Activated CD4-positive, alpha-beta T cell treated with anti-CD3 and anti-CD28 coated beads, Interleukin-2, amount 50 U/mL, for 16 hours (primary cell): ENCODE measurements around the gene PIK3R5.
A peak's percentile ranks its signal among the peaks of the same experiment; 100 is the strongest.

Source experiments
- DNase-seq: peaks from one replicate; pipeline ENCODE4 v3.0.0-alpha.2; 2020

Gene PIK3R5

GRCh38 chr17:8873801-8874715, 91.4 kb downstream of the PIK3R5 start:
- no peak for DNase-seq

GRCh38 chr17:8872705-8873435, 92.6 kb downstream of the PIK3R5 start:
- no peak for DNase-seq

GRCh38 chr17:8872036-8872704, 93.3 kb downstream of the PIK3R5 start:
- DNase-seq, result no peak

- no peak for DNase-seq
Measured at GRCh38 chr17:8871081-8871581, 94.4 kb downstream of the PIK3R5 start.

DNA sequence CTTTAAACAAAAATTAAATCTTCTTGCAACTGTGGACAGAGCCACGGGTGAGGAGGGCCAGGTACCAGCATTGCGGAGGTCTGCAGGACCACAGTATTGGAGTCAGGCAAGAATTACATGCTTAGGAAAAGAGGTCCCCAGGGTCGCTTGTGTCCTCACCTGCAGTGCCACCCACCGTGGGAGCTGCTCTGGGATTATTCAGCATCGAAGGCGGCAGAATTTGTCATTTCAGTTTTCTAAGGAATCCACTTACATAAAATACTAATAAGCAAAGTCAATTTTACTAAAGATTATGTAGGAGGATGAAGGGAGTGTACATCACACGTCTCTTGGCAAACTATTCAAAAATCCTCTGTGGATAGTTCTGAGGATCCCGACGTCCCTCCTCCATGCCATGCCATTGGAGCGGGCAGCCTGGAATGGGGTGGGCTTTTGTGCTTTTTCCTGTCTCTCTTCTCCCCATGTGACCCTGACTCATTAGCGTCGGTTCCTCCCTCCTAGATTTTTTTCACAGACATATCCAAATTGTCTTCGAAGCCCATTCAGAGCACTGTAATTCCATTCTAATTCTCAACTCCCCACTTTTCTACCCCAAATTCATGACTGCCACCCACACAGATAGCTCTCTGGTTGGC, 95.0 kb downstream of the PIK3R5 start:
- no peak for DNase-seq

DNA sequence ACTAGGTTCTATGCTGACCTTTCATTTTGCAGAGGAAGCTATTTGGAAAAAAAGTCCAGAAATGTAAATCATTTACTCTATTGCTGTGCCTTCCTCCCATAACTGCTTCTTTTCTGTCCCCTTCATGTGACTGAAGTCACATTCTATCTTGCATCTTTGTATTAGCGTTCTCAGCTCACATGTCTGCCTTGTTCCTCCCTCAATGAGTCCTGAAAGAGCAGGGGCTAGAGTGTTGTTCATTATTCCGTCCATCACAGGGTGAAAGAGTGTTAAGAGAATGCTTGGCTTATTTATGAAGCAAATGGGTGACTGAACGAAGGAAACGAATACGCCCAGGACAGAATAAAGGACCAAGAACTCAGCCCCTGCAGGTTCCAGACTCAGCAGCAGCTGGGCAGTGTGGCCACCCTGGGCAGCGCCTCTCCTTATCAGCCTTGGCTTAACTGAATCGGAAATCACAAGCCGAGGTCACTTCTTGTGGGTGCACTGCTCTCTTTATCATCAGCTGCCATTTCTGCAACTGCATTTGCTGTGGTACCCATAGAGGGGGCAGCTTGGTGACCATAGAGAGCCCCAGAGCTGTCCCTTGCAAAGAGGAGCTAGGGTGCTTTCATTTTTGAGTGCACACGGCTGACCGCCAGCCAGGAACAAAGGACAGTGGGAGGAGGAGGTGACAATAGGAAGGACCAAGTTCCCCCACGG, 96.2 kb downstream of the PIK3R5 start:
- no peak for DNase-seq

GRCh38 chr17:8868529-8868951, 97.0 kb downstream of the PIK3R5 start:
- DNase-seq, result peak; percentile 73

GRCh38 chr17:8868092-8868491, 97.4 kb downstream of the PIK3R5 start:
- DNase-seq, result no peak

- DNase-seq, result no peak
Measured at GRCh38 chr17:8867361-8867981, 98.0 kb downstream of the PIK3R5 start, which contains the start of gene PIK3R6. Gene PIK3R6 (minus strand): TSS chr17:8867674. CDS start chr17:8849794, 17,880 bp downstream.

GRCh38 chr17:8865811-8866210, 99.7 kb downstream of the PIK3R5 start:
- DNase-seq, result no peak

DNA sequence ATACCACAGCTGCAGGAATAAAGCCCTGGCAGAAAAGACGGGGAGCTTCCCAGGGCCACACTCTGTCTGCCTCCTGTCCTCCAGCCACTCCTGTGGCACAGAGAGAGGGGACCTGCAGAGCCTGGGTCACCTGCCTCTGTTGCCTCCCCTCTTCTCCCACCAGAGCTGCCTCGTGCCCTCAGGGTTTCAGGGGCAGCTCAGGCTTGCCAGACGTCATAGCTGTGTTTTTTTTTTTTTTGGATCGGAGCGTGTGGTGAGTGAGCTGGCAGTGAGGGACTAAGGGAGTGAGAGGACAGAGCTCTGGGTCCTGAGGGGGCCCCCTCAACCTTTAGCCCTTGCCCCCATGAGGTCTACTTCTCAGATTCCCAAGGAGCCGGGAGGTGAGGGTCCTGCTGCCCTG, 100.1 kb downstream of the PIK3R5 start:
- no peak for DNase-seq

- DNase-seq, result no peak
Measured at GRCh38 chr17:8862213-8863056, 103.1 kb downstream of the PIK3R5 start.

- no peak for DNase-seq
Measured at GRCh38 chr17:8861495-8862181, 103.9 kb downstream of the PIK3R5 start.

- no peak for DNase-seq
Measured at GRCh38 chr17:8859804-8860430, 105.6 kb downstream of the PIK3R5 start.

DNA sequence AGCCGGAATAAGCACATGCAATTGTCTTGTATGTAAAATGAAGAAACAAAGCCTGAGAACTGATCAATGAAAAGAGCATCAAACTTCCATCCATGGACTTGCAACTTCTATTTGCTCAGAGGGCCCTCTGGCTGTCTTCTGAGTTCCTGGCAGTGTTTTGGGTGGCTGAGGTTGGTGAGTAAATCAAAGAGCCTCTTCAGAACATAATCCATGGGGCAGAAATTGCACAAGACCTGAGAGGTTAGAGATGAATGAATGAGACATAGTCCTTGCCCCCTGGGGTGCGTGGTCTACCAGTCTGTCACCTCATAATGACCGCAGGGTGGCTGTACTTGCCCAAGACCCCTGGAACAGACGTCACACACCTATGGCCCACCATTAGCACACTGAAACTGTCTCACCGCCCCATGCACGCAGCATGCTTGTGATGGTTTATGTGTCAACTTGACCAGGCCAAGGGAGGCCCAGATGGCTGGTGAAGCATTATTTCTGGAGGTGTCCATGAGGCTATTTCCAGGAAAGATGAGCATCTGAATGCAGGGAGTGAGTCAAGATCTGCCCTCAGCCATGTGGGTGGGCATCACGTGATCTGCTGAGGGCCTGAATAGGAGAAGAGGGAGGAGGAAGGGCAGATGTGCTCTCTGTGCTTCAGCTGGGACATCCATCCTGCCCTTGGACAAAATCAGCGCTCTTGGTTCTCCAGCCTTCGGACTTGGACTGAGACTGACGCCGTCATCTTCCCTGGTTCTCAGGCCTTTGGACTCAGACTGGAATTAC, 106.3 kb downstream of the PIK3R5 start:
- DNase-seq, result peak; percentile 76

GRCh38 chr17:8857919-8858318, 107.6 kb downstream of the PIK3R5 start:
- peak; percentile 85 for DNase-seq

DNA sequence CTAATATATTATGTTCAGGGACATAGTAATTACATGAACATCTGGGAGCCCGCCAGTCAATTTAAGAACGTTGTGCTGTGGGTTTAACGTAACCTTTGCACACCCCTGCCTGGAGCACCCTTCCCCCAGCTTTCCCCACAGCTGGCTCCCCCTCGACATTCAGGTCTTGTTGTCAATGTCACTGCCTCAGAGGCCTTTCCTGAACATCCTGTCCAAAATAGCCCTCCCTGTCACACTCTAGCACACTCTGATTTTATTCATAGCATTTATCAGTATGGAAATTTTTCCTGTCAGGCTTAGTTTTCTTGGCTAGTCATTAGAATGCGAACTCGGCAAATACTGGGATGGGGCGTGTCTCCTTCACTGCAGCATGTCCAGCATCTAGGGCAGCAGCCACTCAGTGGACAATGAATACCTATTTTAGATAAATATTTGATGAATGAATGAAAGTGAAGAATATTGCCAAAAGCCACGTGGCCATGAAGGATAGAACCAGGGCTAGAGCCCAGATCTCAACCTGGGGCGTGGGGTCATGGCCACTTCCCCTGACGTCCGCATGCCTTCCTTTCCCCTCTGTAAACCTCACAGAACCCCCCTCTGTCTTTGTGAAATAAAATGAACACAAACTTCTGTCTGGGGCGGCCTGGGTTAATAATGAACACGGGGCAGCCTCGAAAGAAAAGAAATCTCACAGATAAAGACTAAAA, 108.5 kb downstream of the PIK3R5 start:
- peak; percentile 34 for DNase-seq

DNA sequence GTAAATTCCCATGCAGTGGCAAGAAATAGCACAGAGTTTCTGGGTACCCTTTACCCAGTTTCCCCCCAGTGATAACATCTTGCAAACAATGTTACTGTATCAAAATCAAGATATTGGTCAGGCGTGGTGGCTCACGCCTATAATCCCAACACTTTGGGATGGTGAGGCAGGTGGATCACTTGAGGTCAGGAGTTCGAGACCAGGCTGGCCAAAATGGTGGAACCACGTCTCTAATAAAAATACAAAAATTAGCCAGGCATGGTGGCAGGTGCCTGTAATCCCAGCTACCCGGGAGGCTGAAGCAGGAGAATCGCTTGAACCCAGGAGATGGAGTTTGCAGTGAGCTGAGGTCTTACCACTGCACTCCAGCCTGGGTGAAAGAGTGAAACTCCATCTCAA, 109.3 kb downstream of the PIK3R5 start:
- DNase-seq, result peak; percentile 28
